ENCODE measurements around the gene NBAS. TPM values are rescaled to one million over a fixed set of nuclear protein-coding genes. Genes with fewer than 3 reads are reported as not detected.

The NBAS gene
- polyA plus RNA-seq, 1 donor (not counting 4 experiments of a cell fraction or from before 2014, with no cell fraction given): 27.9 TPM

DNA sequence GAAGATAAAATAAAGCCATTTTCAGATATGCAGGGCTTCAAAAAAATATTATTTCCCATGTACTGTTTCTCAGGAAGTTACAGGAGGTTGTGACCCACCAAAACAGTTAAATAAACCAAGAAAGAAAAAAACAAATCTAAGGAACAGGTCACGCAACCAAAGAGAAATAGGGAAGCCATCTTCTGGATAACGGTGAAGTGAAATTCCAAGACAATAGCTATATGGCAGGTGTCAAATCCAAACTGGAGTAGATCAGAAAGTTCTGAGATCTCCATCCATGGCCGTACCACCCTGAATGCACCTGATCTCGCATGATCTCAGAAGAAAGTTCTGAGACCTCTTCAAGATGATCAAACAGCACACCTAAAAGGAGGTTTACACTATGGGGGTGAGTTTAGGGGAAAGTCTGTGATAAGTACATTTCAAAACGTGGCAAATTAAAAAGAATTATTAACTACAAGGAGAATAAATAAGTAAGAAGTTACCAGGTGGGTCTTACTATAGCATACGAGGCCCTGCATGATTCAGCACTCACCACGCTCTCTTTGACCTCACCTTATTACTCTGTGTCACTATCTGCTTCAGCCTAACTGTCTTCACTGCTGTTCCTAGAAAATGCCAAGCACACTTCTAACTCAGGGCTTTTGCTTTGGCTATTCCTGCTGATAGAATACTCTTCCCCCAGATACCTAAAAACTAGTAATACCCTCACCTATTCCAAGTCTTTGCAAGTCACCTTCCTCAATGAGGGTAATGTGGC, 29.9 kb downstream of the NBAS start:
- Histone ChIP-seq H3K36me3 (ENCODE audit: control insufficient read depth in 2 of 2, extremely low read depth in 1 of 2, insufficient read depth in 2 of 2, low read length in 2 of 2) (peaks cover 3 to 5% of the 10 kb centered on the region in 2 experiments), H3K4me2 (ENCODE audit: control insufficient read depth, extremely low read depth, insufficient read depth, low read depth, low read length) (no peak overlapping the region), H3K27me3 (ENCODE audit: control insufficient read depth, extremely low read depth, insufficient read depth, low read length) (no peaks in the 10 kb centered on the region), H3K79me2 (ENCODE audit: control insufficient read depth, insufficient read depth, low read length) (no peaks in the 10 kb centered on the region), H2AFZ (ENCODE audit: control insufficient read depth, low read length) (no peak overlapping the region), H3K9me1 (ENCODE audit: control insufficient read depth, extremely low read depth, insufficient read depth, low read length) (no peaks in the 10 kb centered on the region), H3K4me1 (ENCODE audit: control insufficient read depth, extremely low read depth, insufficient read depth, low read length) (no peaks in the 10 kb centered on the region), H3K9me3 (ENCODE audit: control insufficient read depth, low read depth, low read length) (no peaks in the 10 kb centered on the region), H3K9ac (ENCODE audit: control insufficient read depth, extremely low read depth, insufficient read depth, low read length) (no peak overlapping the region), H3K4me3 (ENCODE audit: control insufficient read depth in 2 of 3, extremely low read depth in 1 of 3, insufficient read depth in 2 of 3, low read depth in 1 of 3, low read length in 3 of 3) (no peak overlapping the region), H3K27ac (ENCODE audit: control insufficient read depth, insufficient read depth, low read length) (no peak overlapping the region), H4K20me1 (ENCODE audit: control insufficient read depth, extremely low read depth, insufficient read depth, low read length) (no peaks in the 10 kb centered on the region)
- TF ChIP-seq EZH2 (IDR thresholded peaks at IDR 0.05; ENCODE audit: low read length): no peak
- TF ChIP-seq, protein P1, sequence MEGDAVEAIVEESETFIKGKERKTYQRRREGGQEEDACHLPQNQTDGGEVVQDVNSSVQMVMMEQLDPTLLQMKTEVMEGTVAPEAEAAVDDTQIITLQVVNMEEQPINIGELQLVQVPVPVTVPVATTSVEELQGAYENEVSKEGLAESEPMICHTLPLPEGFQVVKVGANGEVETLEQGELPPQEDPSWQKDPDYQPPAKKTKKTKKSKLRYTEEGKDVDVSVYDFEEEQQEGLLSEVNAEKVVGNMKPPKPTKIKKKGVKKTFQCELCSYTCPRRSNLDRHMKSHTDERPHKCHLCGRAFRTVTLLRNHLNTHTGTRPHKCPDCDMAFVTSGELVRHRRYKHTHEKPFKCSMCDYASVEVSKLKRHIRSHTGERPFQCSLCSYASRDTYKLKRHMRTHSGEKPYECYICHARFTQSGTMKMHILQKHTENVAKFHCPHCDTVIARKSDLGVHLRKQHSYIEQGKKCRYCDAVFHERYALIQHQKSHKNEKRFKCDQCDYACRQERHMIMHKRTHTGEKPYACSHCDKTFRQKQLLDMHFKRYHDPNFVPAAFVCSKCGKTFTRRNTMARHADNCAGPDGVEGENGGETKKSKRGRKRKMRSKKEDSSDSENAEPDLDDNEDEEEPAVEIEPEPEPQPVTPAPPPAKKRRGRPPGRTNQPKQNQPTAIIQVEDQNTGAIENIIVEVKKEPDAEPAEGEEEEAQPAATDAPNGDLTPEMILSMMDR (optimal IDR thresholded peaks at IDR 0.05 in 1 of 3, IDR thresholded peaks at IDR 0.05 in 1 of 3, conservative IDR thresholded peaks at IDR 0.05 in 1 of 3; ENCODE audit: extremely low read depth in 1 of 3, insufficient read depth in 2 of 3, low read length in 3 of 3): no peak
- FAIRE-seq (no peak), DNase-seq (ENCODE audit: low read depth, low spot score) (no peak)
- dilution Hi-C loops (cut with MboI; ENCODE audit: extremely low pct_ligation_motif_present, low sequenced_read_pairs): no loop called here

DNA sequence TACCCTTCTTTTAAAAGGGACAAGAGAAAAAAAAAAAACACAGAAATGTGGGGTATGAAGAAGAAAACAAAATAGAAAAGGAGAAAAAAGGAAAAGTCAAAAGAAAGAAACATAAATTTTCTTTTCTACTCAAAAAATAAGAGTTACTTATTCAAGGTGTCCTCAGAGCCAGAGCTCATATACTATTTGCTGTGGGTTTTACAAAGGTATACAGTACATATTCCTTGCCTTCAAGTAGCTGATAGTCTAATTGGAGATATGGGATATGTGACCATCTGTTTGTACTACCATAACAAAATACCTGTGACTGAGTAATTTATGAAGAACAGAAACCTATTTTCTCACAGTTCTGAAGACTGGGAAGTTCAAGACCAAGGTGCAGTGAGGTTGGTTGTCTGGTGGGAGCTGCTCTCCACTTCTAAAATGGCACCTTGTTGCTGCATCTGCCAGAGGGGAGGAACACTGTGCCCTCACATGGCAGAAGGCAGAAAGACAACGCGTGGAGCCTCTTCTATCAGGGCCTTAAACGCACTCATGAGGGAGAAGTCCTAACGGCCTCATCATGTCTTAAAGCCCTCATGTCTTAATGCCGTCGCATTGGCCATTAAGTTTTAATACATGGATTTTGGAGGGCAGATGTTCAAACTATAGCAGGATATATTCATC, 33.9 kb downstream of the NBAS start:
- H3K27me3 ChIP-seq (ENCODE audit: control insufficient read depth, extremely low read depth, insufficient read depth, low read length): no peaks in the 10 kb centered on the region
- no peak for DNase-seq (ENCODE audit: low read depth, low spot score)
- no peaks in the 10 kb centered on the region for H3K9me1 ChIP-seq (ENCODE audit: control insufficient read depth, extremely low read depth, insufficient read depth, low read length)
- peaks cover 4 to 5% of the 10 kb centered on the region in 2 experiments for H3K36me3 ChIP-seq (ENCODE audit: control insufficient read depth in 2 of 2, extremely low read depth in 1 of 2, insufficient read depth in 2 of 2, low read length in 2 of 2)
- no peak overlapping the region for H3K9ac ChIP-seq (ENCODE audit: control insufficient read depth, extremely low read depth, insufficient read depth, low read length)
- H3K9me3 ChIP-seq (ENCODE audit: control insufficient read depth, low read depth, low read length): no peaks in the 10 kb centered on the region
- no peaks in the 10 kb centered on the region for H3K79me2 ChIP-seq (ENCODE audit: control insufficient read depth, insufficient read depth, low read length)
- no peaks in the 10 kb centered on the region for H3K4me1 ChIP-seq (ENCODE audit: control insufficient read depth, extremely low read depth, insufficient read depth, low read length)
- TF ChIP-seq, protein P1 (optimal IDR thresholded peaks at IDR 0.05 in 1 of 3, IDR thresholded peaks at IDR 0.05 in 1 of 3, conservative IDR thresholded peaks at IDR 0.05 in 1 of 3; ENCODE audit: extremely low read depth in 1 of 3, insufficient read depth in 2 of 3, low read length in 3 of 3): peak in 1 of 3 experiments; percentile 25
- no peak for TF ChIP-seq EZH2 (IDR thresholded peaks at IDR 0.05; ENCODE audit: low read length)
- no peak overlapping the region for H3K4me3 ChIP-seq (ENCODE audit: control insufficient read depth in 2 of 3, extremely low read depth in 1 of 3, insufficient read depth in 2 of 3, low read depth in 1 of 3, low read length in 3 of 3)
- no peaks in the 10 kb centered on the region for H4K20me1 ChIP-seq (ENCODE audit: control insufficient read depth, extremely low read depth, insufficient read depth, low read length)
- no peak overlapping the region for H3K27ac ChIP-seq (ENCODE audit: control insufficient read depth, insufficient read depth, low read length)
- no peak overlapping the region for H3K4me2 ChIP-seq (ENCODE audit: control insufficient read depth, extremely low read depth, insufficient read depth, low read depth, low read length)
- no peak overlapping the region for H2AFZ ChIP-seq (ENCODE audit: control insufficient read depth, low read length)
- no peak for FAIRE-seq
- dilution Hi-C loops (cut with MboI; ENCODE audit: extremely low pct_ligation_motif_present, low sequenced_read_pairs): no loop called here

Data from keratinocyte (primary cell).